Small intestine (tissue), 7 donors: Measurements from ENCODE around the gene ACSF3. TPM values are rescaled to one million over a fixed set of nuclear protein-coding genes. Genes with fewer than 3 reads are reported as not detected.

Source experiments
- DNase-seq, 2 donors: peaks; one replicate each; pipeline versions ENCODE4 v3.0.0 to v3.0.0-alpha.2; 2013
- FAIRE-seq: peaks from 2 replicates; lab custom pipeline; 2012; peaks lifted over from hg19 to GRCh38; lab: Jason Lieb, UNC
- H3K27ac ChIP-seq, 3 donors: one replicate each; pipeline ENCODE4 v1.5.1; 2013; ENCODE audit warnings: low read length in 2 of 3, mild to moderate bottlenecking in 2 of 3, control low read depth in 1 of 3, inconsistent platforms in 1 of 3, low read depth in 1 of 3, moderate library complexity in 1 of 3
- H3K27me3 ChIP-seq, 3 donors: one replicate each; pipeline ENCODE4 v1.6.1; 2013; ENCODE audit warnings: low read length in 3 of 3, inconsistent platforms in 1 of 3; ENCODE audit not compliant: control insufficient read depth in 3 of 3, insufficient read depth in 3 of 3
- H3K36me3 ChIP-seq, 3 donors: one replicate each; pipeline ENCODE4 v1.6.1; 2013; ENCODE audit warnings: low read length in 3 of 3, inconsistent platforms in 1 of 3, low read depth in 1 of 3, mild to moderate bottlenecking in 1 of 3, moderate library complexity in 1 of 3; ENCODE audit not compliant: control insufficient read depth in 3 of 3, insufficient read depth in 2 of 3
- H3K4me1 ChIP-seq, 3 donors: one replicate each; pipeline ENCODE4 v1.6.1; 2013; ENCODE audit warnings: low read length in 2 of 3, inconsistent platforms in 1 of 3, low read depth in 1 of 3, mild to moderate bottlenecking in 1 of 3, moderate library complexity in 1 of 3; ENCODE audit not compliant: control insufficient read depth in 3 of 3, insufficient read depth in 2 of 3
- H3K4me3 ChIP-seq, 3 donors: one replicate each; pipeline ENCODE4 v1.5.1; 2013; ENCODE audit warnings: low read length in 3 of 3, control low read depth in 1 of 3, inconsistent platforms in 1 of 3, low read depth in 1 of 3, mild to moderate bottlenecking in 1 of 3, moderate library complexity in 1 of 3
- H3K9me3 ChIP-seq, 2 donors: one replicate each; pipeline ENCODE4 v1.6.1; 2013; ENCODE audit warnings: low read depth in 1 of 2, low read length in 1 of 2; ENCODE audit not compliant: control insufficient read depth in 2 of 2, insufficient read depth in 1 of 2
- WGBS, 3 donors: extraction: QIAGEN DNeasy Blood & Tissue Kit; methylation state at CpG; one replicate each; pipeline ENCODE4 v1.1.7; 2013; 5-methylcytosine and 5-hydroxymethylcytosine counted together
- polyA plus RNA-seq, 4 donors: library from polyadenylated mRNA; stranded (reverse) in 3 of 4; unstranded in 1 of 4; fragments of 200-250 nt in 3 of 4; fragments of 120-200 nt in 1 of 4; gene quantifications; one replicate each; pipeline versions ENCODE4 v1.2.1 to v1.2.3, GENCODE V29; 2013
- donor health status: healthy with polysubstance abuse.
- donor health status: control.
- donor health status: control.
- donor health status: Bipolar disorder and iron deficiency.
- donor health status: healthy.

ACSF3 gene
- polyA plus RNA-seq, 4 donors: 35.3 to 93.7 (median 58.7) TPM

GRCh38 chr16:89150981-89151380, 57.3 kb downstream of the ACSF3 start:
- H3K27ac ChIP-seq: no peak overlapping the region
- peaks cover 0 to 44% (median 6%) of the 10 kb centered on the region in 3 donors for H3K36me3 ChIP-seq
- 94 to 96% (median 95%) methylated on average over 8 of the region's 8 CpGs for WGBS, 3 donors
- FAIRE-seq (no peak), DNase-seq (no peak)
- H3K9me3 ChIP-seq: peaks cover 0 to 24% of the 10 kb centered on the region in 2 donors
- H3K4me3 ChIP-seq: no peak overlapping the region
- H3K4me1 ChIP-seq: peaks cover 0 to 3% (median 0%) of the 10 kb centered on the region in 3 donors
- peaks cover 0 to 2% (median 0%) of the 10 kb centered on the region in 3 donors for H3K27me3 ChIP-seq

- peaks cover 0 to 2% (median 0%) of the 10 kb centered on the region in 3 donors for H3K27me3 ChIP-seq
- H3K4me3 ChIP-seq: no peak overlapping the region
- H3K36me3 ChIP-seq: peaks cover 0 to 32% (median 6%) of the 10 kb centered on the region in 3 donors
- peaks cover 0 to 3% (median 0%) of the 10 kb centered on the region in 3 donors for H3K4me1 ChIP-seq
- no peak for FAIRE-seq
- H3K9me3 ChIP-seq: peaks cover 0 to 19% of the 10 kb centered on the region in 2 donors
- H3K27ac ChIP-seq: no peak overlapping the region
- 81 to 90% (median 87%) methylated on average over 34 to 41 of the region's 41 CpGs for WGBS, 3 donors
- no peak for DNase-seq
Observed at GRCh38 chr16:89152831-89153700, 59.4 kb downstream of the ACSF3 start.

GRCh38 chr16:89153848-89154271, 60.2 kb downstream of the ACSF3 start:
- DNase-seq: no peak
- Histone ChIP-seq H3K27me3 (peaks cover 0 to 2% (median 0%) of the 10 kb centered on the region in 3 donors), H3K4me1 (peaks cover 0 to 3% (median 0%) of the 10 kb centered on the region in 3 donors), H3K36me3 (peaks cover 0 to 26% (median 6%) of the 10 kb centered on the region in 3 donors), H3K27ac (no peak overlapping the region), H3K9me3 (peaks cover 0 to 16% of the 10 kb centered on the region in 2 donors), H3K4me3 (no peak overlapping the region)
- WGBS, 3 donors: 28 to 86% (median 51%) methylated on average over 19 of the region's 19 CpGs
- FAIRE-seq: no peak

- H3K36me3 ChIP-seq: peaks cover 0 to 20% (median 6%) of the 10 kb centered on the region in 3 donors
- peaks cover 0 to 2% (median 0%) of the 10 kb centered on the region in 3 donors for H3K27me3 ChIP-seq
- H3K9me3 ChIP-seq: peaks cover 0 to 9% of the 10 kb centered on the region in 2 donors
- no peak overlapping the region for H3K4me3 ChIP-seq
- no peak overlapping the region for H3K27ac ChIP-seq
- no peak for FAIRE-seq
- 31 to 70% (median 47%) methylated on average over 21 to 24 of the region's 24 CpGs for WGBS, 3 donors
- H3K4me1 ChIP-seq: peaks cover 0 to 3% (median 0%) of the 10 kb centered on the region in 3 donors
- DNase-seq: peak in 1 of 2 donors; percentile 22
Observed at GRCh38 chr16:89154390-89155183, 60.9 kb downstream of the ACSF3 start.

GRCh38 chr16:89155184-89155679, 61.6 kb downstream of the ACSF3 start:
- no peak for DNase-seq
- FAIRE-seq: no peak
- H3K4me3 ChIP-seq: no peak overlapping the region

GRCh38 chr16:89155851-89156739, 62.4 kb downstream of the ACSF3 start:
- no peak for FAIRE-seq
- Histone ChIP-seq H3K27ac (no peak overlapping the region), H3K9me3 (peaks cover 0 to 3% of the 10 kb centered on the region in 2 donors), H3K4me1 (peaks cover 0 to 3% (median 0%) of the 10 kb centered on the region in 3 donors), H3K4me3 (no peak overlapping the region), H3K36me3 (peaks cover 0 to 6% (median 0%) of the 10 kb centered on the region in 3 donors), H3K27me3 (peaks cover 0 to 2% (median 0%) of the 10 kb centered on the region in 3 donors)
- no peak for DNase-seq
- WGBS, 3 donors: 25 to 63% (median 41%) methylated on average over 24 of the region's 24 CpGs

More at GRCh38 chr16:89155184-89155679, 61.6 kb downstream of the ACSF3 start:
- H3K36me3 ChIP-seq: peaks cover 0 to 14% (median 4%) of the 10 kb centered on the region in 3 donors
- peaks cover 0 to 2% (median 0%) of the 10 kb centered on the region in 3 donors for H3K27me3 ChIP-seq
- WGBS, 3 donors: 12 to 38% (median 24%) methylated on average over 17 to 19 of the region's 19 CpGs
- peaks cover 0 to 3% (median 0%) of the 10 kb centered on the region in 3 donors for H3K4me1 ChIP-seq
- no peak overlapping the region for H3K27ac ChIP-seq
- peaks cover 0 to 3% of the 10 kb centered on the region in 2 donors for H3K9me3 ChIP-seq

- no peak overlapping the region for H3K27ac ChIP-seq
- peaks cover 0 to 2% (median 0%) of the 10 kb centered on the region in 3 donors for H3K36me3 ChIP-seq
- FAIRE-seq (no peak), DNase-seq (no peak)
- H3K27me3 ChIP-seq: peaks cover 0 to 2% (median 0%) of the 10 kb centered on the region in 3 donors
- 59 to 74% (median 61%) methylated on average over 26 of the region's 26 CpGs for WGBS, 3 donors
- H3K4me3 ChIP-seq: no peak overlapping the region
- peaks cover 0 to 3% of the 10 kb centered on the region in 2 donors for H3K9me3 ChIP-seq
- H3K4me1 ChIP-seq: peaks cover 0 to 3% (median 0%) of the 10 kb centered on the region in 3 donors
Observed at GRCh38 chr16:89156740-89157645, 63.3 kb downstream of the ACSF3 start.
